Measurements from ENCODE around the gene BTLA.
"Not testable (repeated sequence)": the region's sequence is repeated elsewhere in the genome, so short reads cannot be mapped to it uniquely, and the experiment has no call there.

BTLA gene

GRCh38 chr3:112498914-112499711, at the start of gene BTLA:
BTLA (minus strand) TSS chr3:112499472; CDS start chr3:112499358, 114 bp downstream.
- peak in 1 of 2 experiments; percentile 17 for DNase-seq

GRCh38 chr3:112546216-112546759, 47.0 kb upstream of the BTLA start:
- DNase-seq, result no peak

GRCh38 chr3:112539825-112540650, 40.8 kb upstream of the BTLA start:
- DNase-seq, result no peak

GRCh38 chr3:112531358-112531781, 32.1 kb upstream of the BTLA start:
- no peak for DNase-seq

- no peak for DNase-seq
These were observed 31.3 kb upstream of the BTLA start for GRCh38 chr3:112530573-112530972.

GRCh38 chr3:112524127-112524526, 24.9 kb upstream of the BTLA start:
- not testable (repeated sequence) for DNase-seq

GRCh38 chr3:112519424-112520001, 20.2 kb upstream of the BTLA start:
- DNase-seq, result peak in 1 of 2 experiments; percentile 12

- DNase-seq, result not testable (repeated sequence)
These were observed 19.7 kb upstream of the BTLA start for GRCh38 chr3:112518970-112519369.

GRCh38 chr3:112514527-112515128, 15.4 kb upstream of the BTLA start:
- DNase-seq, result no peak

GRCh38 chr3:112512320-112512719, 13.0 kb upstream of the BTLA start:
- DNase-seq, result no peak

GRCh38 chr3:112508860-112509259, 9.6 kb upstream of the BTLA start:
- DNase-seq, result no peak

GRCh38 chr3:112508261-112508660, 9.0 kb upstream of the BTLA start:
- DNase-seq, result no peak

- DNase-seq, result no peak
These were observed 6.6 kb upstream of the BTLA start for GRCh38 chr3:112505907-112506306.

GRCh38 chr3:112504123-112504522, 4.9 kb upstream of the BTLA start:
- DNase-seq, result no peak

GRCh38 chr3:112503304-112503972, 4.2 kb upstream of the BTLA start:
- DNase-seq, result no peak

- DNase-seq, result no peak
These were observed 1.3 kb upstream of the BTLA start for GRCh38 chr3:112500621-112501020.

GRCh38 chr3:112497897-112498548, 1.2 kb downstream of the BTLA start:
- no peak for DNase-seq

- no peak for DNase-seq
These were observed 2.8 kb downstream of the BTLA start for GRCh38 chr3:112496366-112497067.

GRCh38 chr3:112494448-112494767, 4.9 kb downstream of the BTLA start:
- DNase-seq, result not testable (repeated sequence)

- no peak for DNase-seq
These were observed 7.1 kb downstream of the BTLA start for GRCh38 chr3:112492124-112492523.

- DNase-seq, result no peak
These were observed 7.9 kb downstream of the BTLA start for GRCh38 chr3:112491373-112491772.

Measured in activated CD4-positive, alpha-beta T cell treated with anti-CD3 and anti-CD28 coated beads, Interleukin-2, amount 50 U/mL, for 4 hours (primary cell).